GM21447 (cell line): ENCODE measurements around the gene PLXNA2.

Experiments
- ATAC-seq: cut with Tn5 transposase; IDR thresholded peaks from one replicate; pipeline ENCODE4 v1.9.1; 2021; ENCODE audit not compliant: unreplicated experiment

The PLXNA2 gene

DNA sequence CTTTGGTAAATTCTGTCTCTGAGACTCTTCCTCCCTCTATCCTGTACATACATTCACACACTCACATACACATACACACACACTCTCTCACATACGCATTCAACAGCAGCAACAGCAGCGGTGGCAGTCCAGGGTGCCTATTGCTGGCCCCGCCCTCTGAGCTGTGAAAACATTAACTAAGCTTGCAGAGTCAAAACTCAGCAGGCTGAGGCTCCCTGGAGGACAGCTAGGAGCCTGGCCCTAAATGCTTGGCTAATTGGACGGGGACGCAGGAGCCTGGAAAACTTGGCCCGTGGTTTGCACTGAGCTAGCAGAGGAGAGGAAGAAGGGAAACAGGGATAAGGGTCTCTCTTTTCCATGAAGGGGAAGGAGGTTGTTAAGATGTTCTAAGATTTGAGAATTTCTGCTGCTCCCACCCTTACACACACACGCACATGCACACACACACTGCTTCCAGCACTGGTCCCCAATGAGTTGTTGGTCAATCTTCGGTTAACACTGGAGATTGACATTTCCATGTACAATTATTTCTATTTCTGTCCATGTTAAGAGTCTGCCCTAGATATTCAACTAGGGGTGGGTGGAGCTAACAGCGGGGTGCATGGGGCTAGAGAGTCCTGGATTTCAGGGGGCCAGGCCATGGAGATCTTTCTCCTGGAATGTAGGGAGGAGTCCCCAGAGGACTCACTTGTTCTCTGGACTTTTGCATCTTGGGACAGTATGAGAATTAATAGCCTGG is 94.2 kb downstream of the PLXNA2 start:
- no peak for ATAC-seq

DNA sequence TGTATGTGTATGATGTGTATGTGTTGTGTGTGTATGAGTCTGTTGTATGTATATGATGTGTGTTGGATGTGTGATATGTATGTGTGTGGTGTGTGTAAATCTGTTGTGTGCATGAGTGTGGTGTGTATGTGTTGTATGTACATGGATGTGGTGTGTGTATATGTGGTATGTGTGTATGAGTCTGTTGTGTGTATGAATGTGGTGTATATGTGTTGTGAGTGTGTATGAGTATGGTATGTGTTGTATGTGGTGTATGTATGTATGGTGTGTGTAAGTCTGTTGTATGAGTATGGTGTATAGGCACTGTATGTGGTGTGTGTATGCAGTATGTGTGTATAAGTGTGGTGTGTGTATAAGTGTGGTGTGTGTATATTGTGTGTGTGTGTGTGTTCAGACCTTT is 95.0 kb downstream of the PLXNA2 start:
- ATAC-seq: no peak

DNA sequence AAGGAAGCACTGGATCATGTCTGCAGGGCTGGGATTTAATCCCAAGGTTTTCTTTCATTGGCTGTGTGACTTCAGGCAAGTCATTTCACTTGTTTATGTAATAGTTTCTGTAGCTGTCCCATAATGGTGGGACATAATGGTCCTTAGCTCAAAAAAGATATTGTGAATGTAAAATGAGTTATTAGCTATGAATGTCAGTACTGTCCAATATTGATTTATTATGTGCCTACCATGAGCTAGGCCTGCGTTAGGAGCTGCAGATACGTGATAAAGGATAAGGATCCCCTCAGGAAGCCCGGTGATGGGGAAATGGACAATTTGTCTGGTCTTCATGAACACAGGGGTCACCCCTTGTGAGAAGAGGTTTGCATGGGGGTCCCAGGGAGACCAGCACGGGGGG is 95.8 kb downstream of the PLXNA2 start:
- no peak for ATAC-seq

DNA sequence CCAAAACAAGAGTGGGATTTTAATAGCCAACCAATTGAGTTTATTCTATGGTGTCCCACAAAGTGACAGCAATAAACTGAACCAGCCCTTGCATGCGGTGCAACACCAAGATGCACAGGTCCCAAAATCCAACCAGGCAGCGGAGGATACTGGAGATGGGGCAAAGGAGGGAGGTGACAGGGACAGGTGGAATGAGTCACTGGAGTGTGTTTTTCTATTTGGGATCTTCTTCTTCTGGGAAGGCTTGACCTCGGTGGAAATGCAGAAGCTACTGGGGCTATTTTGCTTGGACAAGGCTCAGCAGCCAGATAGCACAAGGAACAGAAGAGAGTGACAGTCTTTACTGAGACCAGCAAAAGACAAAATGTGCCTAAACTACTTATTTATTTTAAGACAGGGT is 97.5 kb downstream of the PLXNA2 start:
- no peak for ATAC-seq

DNA sequence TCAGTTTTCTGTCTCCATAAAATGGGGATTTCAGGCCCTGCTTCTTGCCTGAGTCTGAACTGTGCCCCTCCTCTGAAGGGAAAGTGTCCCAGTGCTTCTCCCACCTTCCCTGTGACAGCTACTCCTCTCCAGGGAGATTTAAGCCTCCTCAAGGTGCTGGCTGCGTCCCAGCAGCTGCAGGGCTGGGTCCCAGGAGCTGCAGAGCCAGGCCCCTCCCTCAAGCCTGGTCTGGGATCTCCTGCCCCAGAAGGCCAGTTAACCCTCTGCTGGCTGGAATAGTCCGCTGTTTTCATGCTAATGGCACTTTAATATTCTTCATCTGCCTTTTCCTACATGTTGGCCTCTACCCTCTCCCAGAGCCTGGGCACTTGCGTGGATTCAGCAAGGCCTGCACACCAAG is 99.0 kb downstream of the PLXNA2 start:
- no peak for ATAC-seq

DNA sequence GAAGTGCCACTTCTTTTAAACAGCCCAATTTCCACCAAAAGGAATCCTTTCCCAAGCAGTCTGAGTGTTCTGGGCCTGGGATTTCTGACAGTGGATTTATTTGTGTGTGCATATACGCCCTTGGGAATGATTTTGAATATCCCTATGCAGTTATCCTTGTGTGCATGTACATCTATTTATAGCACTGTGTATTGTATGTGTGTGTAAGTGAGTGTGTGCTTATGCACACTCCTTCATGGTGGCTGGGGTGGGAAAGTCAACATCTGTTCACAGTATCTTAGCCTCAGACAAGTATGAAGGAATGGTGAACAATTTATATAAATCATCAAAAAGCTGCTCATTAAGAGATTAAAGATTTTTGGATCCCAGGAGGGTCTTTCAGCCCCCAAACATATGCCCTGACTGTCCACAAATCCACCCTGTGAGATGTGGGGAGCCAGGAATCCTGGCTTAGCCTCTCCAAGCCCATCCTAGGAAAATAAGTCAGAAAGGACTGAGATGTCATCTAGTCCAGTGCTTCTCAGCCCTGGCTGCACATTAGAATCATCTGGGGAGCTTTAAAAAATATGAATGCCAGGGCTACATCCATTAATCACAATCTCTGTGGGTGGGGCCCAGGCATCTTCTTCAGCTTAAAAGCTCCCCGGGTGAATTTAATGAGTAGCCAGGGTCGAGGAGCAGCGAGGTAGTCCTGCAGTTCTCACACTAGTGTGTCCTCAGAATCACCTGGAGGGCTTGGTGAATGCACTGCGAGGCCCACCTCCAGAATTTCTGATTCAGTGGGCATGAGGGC is 101.4 kb downstream of the PLXNA2 start:
- ATAC-seq: no peak

DNA sequence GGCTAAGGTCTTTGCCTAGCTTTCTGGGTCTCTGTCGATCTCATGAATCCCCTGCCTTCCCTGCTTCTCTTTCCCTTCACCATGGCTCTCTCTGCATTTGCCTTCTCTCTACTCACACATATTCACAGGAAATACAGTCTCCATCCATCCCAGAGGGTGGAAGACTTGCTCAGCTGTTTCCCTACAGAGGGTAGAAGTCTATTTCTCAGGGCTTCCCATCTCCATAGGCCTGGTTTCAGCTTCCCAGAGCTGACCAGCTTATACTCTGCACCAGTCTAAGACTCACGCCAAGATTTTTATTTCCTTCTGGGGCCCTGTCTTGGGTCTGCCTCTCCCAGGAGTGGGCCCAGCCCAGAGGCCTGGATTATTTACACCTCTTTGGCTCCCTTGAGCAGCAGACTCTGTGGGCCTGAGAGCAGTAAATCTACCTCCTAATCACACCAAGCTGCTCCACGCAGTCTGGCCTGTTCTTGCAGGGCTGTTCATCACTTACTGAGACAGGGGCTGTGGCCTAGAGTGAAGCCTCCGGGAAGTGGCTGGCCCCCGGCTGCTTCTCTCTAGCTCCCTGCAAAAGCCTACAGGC is 102.5 kb downstream of the PLXNA2 start:
- no peak for ATAC-seq

DNA sequence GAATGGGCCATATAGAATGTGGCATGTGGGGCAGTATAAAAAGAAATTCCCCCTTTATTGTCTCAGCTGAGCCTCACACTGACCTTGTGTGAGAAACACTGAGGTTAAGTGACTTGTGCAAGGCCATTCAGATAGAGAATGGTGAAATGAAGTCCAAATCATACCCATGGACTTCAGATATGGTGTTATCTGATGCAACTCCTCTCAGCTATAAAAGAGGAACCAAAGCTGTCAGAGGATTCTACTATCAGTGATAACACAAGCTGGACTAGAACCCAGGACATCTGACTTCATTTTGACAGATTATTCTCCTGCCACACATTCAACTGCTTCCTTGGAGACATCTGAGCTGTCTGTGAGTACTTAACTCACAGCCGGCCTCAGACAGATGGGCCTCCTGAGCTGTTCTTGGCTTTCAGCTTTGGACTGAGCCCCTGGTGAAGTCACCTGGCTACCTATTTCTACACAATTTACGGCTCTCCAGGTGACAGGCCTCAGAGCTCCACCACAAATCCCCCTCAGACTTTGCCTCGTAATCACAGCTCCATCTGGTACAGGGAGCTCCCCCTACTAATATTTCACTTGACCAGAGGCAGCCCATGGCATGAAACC is 104.6 kb downstream of the PLXNA2 start:
- no peak for ATAC-seq

DNA sequence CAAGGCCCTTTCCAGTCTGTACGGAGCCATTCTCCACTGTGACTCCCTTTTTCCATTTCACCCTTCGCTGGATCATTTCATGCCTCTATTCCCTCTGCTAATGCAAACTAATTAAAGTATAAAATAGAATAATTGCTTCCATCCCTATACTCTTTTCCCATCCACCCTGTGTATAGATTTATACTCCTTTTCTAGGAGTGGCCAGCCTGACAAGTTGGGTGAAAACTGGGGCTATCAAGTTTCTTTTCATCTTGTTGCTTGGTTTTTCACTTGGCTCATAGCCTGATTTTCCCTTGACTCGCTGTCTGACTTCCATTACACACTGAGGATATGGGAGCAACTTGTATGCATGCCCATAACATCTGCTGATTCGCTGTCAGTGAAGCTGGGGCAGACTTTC is 107.0 kb downstream of the PLXNA2 start:
- no peak for ATAC-seq

DNA sequence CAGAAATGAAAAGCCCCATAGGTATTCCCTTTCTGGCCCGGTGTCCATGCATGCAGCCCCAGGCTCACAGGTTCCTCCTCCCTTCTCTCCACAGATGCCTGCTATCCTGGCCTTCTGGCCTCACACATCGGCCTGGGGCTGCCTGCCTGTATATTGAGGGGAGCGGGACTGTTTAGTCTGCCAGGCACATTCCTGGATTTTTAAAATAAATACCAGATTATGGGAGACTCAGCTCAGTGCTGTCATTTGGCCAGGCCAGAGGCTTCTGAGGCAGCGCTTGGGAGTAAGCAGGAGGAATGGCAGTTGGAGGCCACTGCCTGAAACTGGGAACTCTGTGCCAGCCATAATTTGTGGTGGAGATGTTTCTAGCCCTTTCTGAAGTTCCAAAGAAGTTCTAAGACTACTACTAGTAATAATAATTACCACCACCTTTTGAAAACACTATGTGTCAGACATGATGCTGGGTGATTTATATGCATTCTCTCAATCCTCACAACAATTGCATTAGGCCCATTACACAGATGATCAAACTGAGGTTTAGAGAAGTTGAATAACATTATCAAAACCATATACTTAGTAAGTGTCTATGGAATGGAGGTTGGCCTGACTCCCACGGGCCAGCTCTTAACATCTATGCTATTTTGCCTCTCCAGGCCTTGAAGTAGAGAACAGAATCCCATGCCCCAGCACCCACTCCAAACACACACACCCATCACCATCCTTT is 107.6 kb downstream of the PLXNA2 start:
- no peak for ATAC-seq

DNA sequence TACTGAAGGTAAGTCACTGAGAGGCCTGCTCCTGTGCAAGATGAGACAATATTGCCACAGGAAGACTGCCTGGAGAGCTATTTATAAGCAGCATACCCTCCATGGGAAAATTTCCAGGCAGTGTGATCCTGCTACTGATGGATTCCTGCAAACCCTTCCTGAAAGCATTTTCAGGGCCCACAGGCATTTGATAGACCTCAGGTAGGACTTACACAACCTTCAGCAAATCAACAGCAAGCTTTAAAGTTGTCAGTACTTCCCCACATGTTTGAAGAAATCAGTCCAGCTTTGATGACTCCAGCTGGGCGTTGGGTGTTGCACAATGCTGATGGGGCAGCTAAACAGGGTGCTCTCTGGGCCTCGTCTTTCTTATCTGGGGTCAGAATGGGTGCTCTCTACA is 108.8 kb downstream of the PLXNA2 start:
- no peak for ATAC-seq

DNA sequence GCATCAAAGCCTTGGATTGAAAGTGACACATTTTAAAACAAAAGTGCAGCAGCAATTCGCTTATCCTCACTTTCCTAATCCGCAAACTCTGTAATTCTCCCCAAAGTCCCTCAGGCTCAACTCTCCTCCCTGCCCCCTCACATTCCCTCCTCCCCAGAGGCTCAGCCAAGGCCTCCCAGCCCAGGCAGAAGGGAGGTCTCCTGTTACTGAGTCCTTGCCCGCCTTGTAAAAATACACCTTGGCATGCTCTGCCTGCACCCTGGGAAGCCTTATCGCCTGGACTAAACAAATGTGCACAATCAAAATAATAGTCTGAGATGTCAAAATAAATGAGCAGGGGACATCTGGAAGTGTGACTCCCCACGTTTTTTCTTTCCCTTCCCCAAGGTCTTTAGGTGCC is 109.7 kb downstream of the PLXNA2 start:
- no peak for ATAC-seq

DNA sequence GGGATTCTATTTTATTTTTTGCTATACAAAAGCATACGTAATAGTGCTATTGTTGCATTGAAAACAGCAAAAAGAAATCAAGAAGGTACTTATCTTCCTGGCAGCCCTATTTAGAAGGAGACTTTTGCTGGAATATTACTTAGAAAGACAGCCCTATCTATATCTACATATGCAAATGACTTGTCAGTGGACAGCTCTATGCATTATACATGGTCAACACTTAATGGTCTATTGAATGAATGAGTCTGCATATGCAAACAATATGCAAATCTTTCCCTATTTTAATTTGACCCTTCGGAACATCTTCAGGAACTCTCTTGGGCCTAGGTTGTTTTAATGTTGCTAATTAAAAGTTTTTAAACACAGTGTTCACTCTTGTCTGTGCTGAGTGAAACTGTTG is 110.8 kb downstream of the PLXNA2 start:
- ATAC-seq: no peak

DNA sequence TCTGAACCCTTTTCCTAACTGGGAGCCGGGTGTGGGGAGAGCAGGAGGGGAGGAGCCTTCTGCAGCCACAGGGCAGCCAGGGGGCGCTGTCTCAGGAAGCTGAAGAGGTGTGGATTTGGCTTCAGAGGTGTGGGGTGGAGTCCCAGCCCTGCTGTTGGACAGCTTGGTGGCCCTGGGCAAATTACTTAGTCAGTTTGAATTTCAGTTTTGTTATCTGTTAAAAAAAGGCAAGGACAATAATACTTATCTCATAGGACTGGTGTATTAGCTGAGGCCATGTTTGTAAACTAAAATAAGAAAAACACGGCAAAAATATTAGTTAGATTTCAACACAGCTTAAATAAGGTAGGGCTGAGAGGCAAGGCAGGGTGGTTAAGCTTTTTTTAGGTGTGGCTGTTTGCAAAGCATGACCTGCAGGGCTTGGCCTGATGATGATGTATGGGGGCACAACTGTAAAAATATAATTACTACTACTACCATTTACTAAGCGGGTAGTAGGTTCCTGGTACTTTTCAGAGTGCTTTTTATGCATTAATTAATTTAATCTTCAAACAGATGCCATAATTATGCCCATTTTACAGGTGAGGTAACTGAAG is 111.8 kb downstream of the PLXNA2 start:
- peak; percentile 92 for ATAC-seq

DNA sequence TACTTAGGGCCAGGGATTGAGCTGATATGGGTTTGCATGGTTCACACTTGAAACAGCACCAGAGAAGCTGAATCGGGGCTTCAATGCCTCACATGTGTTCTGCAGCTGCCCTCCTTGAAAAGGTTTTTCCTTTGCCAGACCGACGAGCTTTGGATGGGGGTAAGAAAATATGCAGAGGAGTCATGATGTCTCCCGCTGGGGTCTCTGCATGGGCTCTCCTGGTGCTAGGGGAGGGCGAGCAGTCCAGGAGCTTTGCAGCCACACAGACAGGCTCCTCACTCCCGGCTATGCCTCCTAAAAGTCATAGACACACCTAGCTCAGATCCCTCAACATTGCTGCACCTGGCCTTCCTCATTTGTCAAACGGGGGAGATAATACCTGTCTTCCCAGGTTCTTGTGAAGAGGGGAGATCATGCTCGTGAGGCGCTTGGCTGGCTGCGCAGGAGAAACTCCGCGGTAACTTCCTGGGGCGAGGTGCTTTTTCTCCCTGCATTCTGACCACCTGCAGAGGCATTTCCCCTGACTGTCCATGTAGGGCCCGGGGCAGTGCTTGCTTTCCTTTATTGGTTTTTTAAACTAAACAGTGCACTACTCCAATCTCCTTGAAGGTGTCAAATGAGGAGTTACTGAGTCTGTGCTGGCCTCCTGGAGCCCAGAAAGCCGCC is 112.4 kb downstream of the PLXNA2 start:
- peak; percentile 34 for ATAC-seq

DNA sequence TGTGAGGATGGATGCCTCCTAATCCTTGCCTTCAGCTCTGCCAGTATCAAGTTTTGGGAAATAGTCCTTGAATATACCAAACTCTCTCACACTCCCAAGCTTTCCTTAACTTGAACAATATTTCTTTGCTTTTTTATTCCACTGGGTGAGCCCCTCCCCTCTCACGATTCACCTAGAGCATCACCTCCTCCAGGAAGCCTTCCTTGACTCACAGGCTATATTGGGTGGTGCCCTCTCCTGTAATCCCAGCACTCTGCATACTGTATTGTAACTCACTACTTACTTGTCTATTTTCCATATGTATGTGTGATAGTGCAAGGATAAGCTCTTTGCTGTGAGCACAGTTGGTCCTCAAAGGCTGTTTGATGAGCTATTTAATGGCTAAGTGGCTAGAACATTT is 114.7 kb downstream of the PLXNA2 start:
- no peak for ATAC-seq

DNA sequence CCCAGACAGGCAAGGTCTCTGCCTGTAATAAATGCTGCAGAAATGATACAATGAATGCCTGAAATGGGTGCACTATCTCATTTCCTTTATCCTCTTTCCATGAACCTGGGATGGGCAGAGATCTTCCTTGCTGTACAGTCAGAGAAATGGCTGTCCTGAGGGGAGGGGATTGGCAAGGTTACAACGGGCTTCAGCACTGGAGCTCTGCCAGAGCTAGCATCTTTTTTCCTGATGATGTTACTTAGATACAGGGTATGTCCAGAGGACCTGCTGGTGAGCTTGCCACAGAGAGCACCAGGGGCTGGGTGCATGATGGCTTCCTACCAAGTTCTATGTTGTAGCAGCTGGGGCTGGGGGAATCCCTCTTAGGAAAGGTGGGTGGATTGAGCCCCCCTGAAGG is 115.1 kb downstream of the PLXNA2 start:
- ATAC-seq: no peak

DNA sequence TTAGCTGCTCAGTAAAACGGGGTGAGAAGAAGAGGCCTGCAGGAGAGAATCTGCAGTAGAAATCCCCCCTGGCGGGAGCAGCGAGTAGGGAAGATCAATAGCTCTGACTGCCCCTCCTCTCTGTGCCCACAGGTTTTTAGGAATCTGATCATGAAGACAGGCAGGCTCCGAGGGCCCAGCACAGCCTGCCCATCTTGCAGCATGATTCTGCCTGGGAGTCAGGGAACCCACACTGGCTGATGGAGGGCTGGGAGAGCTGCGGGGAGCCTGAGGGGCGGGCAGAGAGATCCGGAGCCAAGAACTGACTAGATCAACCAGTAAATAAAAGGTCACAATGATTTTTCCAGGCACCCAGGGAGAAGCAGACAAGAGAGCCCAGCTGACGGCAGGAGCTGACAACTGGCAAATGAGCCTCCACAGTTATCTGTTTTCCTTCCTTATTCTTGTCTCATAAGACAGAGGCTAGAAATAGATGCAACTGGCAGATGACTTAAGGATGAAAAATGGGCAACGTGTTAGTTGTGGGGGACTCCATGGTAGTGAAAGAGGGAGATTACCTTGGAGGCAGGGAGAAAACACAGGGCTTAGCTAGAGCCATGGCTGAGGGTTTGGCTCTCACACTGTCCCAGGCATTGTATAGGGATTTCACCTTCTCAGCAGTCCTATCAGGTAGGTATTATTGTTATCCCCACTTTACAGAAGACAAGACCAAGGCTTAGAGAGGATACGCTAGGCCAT is 116.2 kb downstream of the PLXNA2 start:
- no peak for ATAC-seq

DNA sequence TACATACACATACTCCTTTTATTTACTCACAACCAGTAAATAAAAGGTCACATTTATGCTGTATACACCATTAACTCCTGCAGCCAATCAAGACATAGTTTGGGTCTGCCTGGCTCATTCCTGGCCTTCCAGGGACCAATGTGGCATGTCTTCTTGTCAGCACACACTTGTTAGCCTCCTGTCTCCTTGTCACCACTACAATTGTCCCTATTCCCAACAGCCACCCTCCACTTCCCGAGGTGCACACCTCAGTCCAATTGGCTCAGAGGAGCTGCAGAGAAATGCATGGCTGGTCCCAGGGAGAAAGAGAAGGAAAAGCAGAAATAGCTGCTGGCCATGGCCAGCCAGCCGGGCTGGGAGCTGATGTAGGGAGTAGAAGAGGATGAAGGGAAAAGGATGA is 116.9 kb downstream of the PLXNA2 start:
- ATAC-seq: no peak

DNA sequence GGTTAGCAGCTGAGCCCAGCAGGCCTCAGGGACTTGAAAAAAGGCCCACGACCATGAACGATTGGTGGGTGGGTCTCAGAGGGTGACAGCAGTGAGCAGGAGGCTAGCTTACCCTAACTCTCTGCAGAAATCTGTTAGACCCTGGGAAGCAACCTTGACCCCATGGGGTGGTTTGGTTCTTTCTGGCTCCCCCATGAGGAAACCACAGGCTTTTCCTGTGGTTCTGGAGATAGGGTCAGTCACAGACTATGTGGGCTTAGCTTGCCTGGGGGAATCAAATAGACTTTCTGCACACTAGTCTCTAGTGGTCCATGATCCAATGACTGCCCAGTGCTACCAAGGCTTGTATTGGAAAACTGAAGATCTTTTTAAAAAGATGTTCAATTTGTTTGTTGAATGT is 118.1 kb downstream of the PLXNA2 start:
- ATAC-seq: no peak
